OCI-LY7 (cell line): ENCODE measurements around the gene WNK2.

ENCODE experiments used
- CTCF ChIP-seq: fragments of 200-600 bp; sonication (generic); conservative IDR thresholded peaks from 2 replicates; pipeline ENCODE4 v1.5.1; 2014; ENCODE audit warnings: mild to moderate bottlenecking, antibody characterized with exemption, low read length, moderate library complexity, mixed read lengths
- EZH2phosphoT487 ChIP-seq: fragments of 200-600 bp; sonication (generic); IDR thresholded peaks from 2 replicates; pipeline ENCODE4 v1.6.1; 2018; ENCODE audit warnings: low read depth, borderline replicate concordance, mild to moderate bottlenecking, mixed run types, antibody characterized with exemption, low read length, moderate library complexity, mixed read lengths

GRCh38 chr9:93225417-93225816 lies 41.5 kb downstream of the WNK2 start:
- TF ChIP-seq CTCF (no peak), EZH2phosphoT487 (no peak)
